OCI-LY7 (cell line): ENCODE measurements around the gene MAP3K1.

Experiments
- EZH2phosphoT487 ChIP-seq: fragments of 200-600 bp; sonication (generic); IDR thresholded peaks from 2 replicates; pipeline ENCODE4 v1.6.1; 2018; ENCODE audit warnings: low read depth, borderline replicate concordance, mild to moderate bottlenecking, mixed run types, antibody characterized with exemption, low read length, moderate library complexity, mixed read lengths
- TF ChIP-seq, protein P1 (sequence below): fragments of 200-600 bp; sonication (generic); conservative IDR thresholded peaks from 2 replicates; pipeline ENCODE4 v1.5.1; 2014; ENCODE audit warnings: mild to moderate bottlenecking, antibody characterized with exemption, low read length, moderate library complexity, mixed read lengths

DNA sequence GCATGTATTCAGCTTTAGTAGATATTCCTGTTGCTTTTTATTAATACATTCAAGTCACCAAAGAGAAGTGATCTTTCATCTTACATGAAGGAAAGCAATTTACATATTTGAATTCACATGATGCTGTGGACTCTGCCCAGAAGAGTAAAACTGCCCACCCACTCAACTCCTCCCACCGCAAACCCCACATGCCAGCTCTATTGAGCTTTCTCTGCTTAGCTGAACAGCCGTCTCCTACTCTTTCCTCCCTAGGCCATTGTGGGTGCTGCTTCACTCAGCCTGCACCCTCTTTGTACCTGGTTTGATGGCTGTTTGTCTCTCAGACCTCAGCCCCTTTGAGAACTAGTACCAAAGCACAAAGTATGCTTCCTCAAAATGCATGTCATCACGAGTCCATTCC lies 48.4 kb upstream of the MAP3K1 start:
- TF ChIP-seq, protein P1, sequence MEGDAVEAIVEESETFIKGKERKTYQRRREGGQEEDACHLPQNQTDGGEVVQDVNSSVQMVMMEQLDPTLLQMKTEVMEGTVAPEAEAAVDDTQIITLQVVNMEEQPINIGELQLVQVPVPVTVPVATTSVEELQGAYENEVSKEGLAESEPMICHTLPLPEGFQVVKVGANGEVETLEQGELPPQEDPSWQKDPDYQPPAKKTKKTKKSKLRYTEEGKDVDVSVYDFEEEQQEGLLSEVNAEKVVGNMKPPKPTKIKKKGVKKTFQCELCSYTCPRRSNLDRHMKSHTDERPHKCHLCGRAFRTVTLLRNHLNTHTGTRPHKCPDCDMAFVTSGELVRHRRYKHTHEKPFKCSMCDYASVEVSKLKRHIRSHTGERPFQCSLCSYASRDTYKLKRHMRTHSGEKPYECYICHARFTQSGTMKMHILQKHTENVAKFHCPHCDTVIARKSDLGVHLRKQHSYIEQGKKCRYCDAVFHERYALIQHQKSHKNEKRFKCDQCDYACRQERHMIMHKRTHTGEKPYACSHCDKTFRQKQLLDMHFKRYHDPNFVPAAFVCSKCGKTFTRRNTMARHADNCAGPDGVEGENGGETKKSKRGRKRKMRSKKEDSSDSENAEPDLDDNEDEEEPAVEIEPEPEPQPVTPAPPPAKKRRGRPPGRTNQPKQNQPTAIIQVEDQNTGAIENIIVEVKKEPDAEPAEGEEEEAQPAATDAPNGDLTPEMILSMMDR = no peak
- TF ChIP-seq EZH2phosphoT487 = no peak
